ENCODE data around the gene ACAD9.
"Not testable (repeated sequence)": the region's sequence is repeated elsewhere in the genome, so short reads cannot be mapped to it uniquely, and the experiment has no call there.

Gene ACAD9

GRCh38 chr3:128863560-128863959 is 15.9 kb upstream of the ACAD9 start:
- DNase-seq, result no peak

- no peak for DNase-seq
Observed at GRCh38 chr3:128864351-128864811, 15.0 kb upstream of the ACAD9 start.

GRCh38 chr3:128864849-128865804 is 14.3 kb upstream of the ACAD9 start:
- DNase-seq, result not testable (repeated sequence)

- DNase-seq, result no peak
Observed at GRCh38 chr3:128867200-128868125, 12.0 kb upstream of the ACAD9 start.

GRCh38 chr3:128870347-128870746 is 9.1 kb upstream of the ACAD9 start:
- no peak for DNase-seq

GRCh38 chr3:128872282-128872681 is 7.1 kb upstream of the ACAD9 start:
- DNase-seq, result no peak

GRCh38 chr3:128872744-128873143 is 6.7 kb upstream of the ACAD9 start:
- no peak for DNase-seq

GRCh38 chr3:128873244-128874022 is 6.0 kb upstream of the ACAD9 start:
- DNase-seq, result no peak

- DNase-seq, result no peak
Observed at GRCh38 chr3:128874481-128875180, 4.8 kb upstream of the ACAD9 start.

- no peak for DNase-seq
Observed at GRCh38 chr3:128875556-128876120, 3.8 kb upstream of the ACAD9 start.

- DNase-seq, result no peak
Observed at GRCh38 chr3:128878011-128878457, 1.4 kb upstream of the ACAD9 start.

GRCh38 chr3:128878556-128879124 is 780 bp upstream of the ACAD9 start:
- no peak for DNase-seq

GRCh38 chr3:128879991-128880390 is 571 bp downstream of the ACAD9 start:
- DNase-seq, result no peak

- not testable (repeated sequence) for DNase-seq
Observed at GRCh38 chr3:128880455-128880854, 1.0 kb downstream of the ACAD9 start.

- no peak for DNase-seq
Observed at GRCh38 chr3:128881576-128881975, 2.2 kb downstream of the ACAD9 start.

- DNase-seq, result no peak
Observed at GRCh38 chr3:128882719-128883118, 3.3 kb downstream of the ACAD9 start.

- no peak for DNase-seq
Observed at GRCh38 chr3:128884992-128885391, 5.6 kb downstream of the ACAD9 start.

- no peak for DNase-seq
Observed at GRCh38 chr3:128889139-128889894, 9.9 kb downstream of the ACAD9 start.

- DNase-seq, result no peak
Observed at GRCh38 chr3:128895843-128896697, 16.6 kb downstream of the ACAD9 start.
